ENCODE results near the gene CACNG8.

DNA sequence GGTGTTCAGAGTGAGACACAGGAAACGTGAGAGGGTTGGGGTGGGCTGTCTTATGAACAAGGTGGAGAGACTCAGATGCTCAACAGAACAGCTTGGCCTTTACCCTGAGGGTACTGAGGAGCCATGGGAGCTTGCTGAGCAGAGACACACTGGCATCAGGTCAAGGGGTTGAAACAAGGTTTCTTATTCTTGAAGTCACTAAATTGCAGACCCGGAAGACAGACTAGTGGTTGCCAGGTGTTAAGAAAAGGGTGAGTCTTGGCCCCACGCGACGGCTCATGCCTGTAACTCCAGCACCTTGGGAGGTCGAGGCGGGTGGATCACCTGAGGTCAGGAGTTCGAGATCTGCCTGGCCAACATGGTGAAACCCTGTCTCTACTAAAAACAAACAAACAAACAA is 51.1 kb downstream of the CACNG8 start:
- TF ChIP-seq POLR2A (IDR thresholded peaks at IDR 0.05), result no peak
- TF ChIP-seq, protein P1, sequence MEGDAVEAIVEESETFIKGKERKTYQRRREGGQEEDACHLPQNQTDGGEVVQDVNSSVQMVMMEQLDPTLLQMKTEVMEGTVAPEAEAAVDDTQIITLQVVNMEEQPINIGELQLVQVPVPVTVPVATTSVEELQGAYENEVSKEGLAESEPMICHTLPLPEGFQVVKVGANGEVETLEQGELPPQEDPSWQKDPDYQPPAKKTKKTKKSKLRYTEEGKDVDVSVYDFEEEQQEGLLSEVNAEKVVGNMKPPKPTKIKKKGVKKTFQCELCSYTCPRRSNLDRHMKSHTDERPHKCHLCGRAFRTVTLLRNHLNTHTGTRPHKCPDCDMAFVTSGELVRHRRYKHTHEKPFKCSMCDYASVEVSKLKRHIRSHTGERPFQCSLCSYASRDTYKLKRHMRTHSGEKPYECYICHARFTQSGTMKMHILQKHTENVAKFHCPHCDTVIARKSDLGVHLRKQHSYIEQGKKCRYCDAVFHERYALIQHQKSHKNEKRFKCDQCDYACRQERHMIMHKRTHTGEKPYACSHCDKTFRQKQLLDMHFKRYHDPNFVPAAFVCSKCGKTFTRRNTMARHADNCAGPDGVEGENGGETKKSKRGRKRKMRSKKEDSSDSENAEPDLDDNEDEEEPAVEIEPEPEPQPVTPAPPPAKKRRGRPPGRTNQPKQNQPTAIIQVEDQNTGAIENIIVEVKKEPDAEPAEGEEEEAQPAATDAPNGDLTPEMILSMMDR (IDR thresholded peaks at IDR 0.05 in 4 of 5, conservative IDR thresholded peaks at IDR 0.05 in 1 of 5), result no peak

Data from gastrocnemius medialis (tissue), 4 donors.